GM19438 (cell line): ENCODE results near the gene RAPGEF1.

Experiments
- ATAC-seq: cut with Tn5 transposase; IDR thresholded peaks from one replicate; pipeline ENCODE4 v1.9.1; 2021; ENCODE audit warnings: low read depth; ENCODE audit not compliant: unreplicated experiment

The RAPGEF1 gene

GRCh38 chr9:131708226-131709002 lies 31.5 kb downstream of the RAPGEF1 start:
- ATAC-seq: no peak

- no peak for ATAC-seq
Measured at GRCh38 chr9:131707733-131708157, 32.1 kb downstream of the RAPGEF1 start.

GRCh38 chr9:131707050-131707449 lies 32.8 kb downstream of the RAPGEF1 start:
- no peak for ATAC-seq

GRCh38 chr9:131706608-131706970 lies 33.3 kb downstream of the RAPGEF1 start:
- ATAC-seq: no peak

- no peak for ATAC-seq
Measured at GRCh38 chr9:131704988-131705387, 34.9 kb downstream of the RAPGEF1 start.

GRCh38 chr9:131704141-131704983 lies 35.5 kb downstream of the RAPGEF1 start:
- ATAC-seq: no peak

GRCh38 chr9:131703697-131704096 lies 36.2 kb downstream of the RAPGEF1 start:
- ATAC-seq: no peak

- ATAC-seq: no peak
Measured at GRCh38 chr9:131702911-131703310, 37.0 kb downstream of the RAPGEF1 start.

- ATAC-seq: no peak
Measured at GRCh38 chr9:131701789-131702337, 38.0 kb downstream of the RAPGEF1 start.

- no peak for ATAC-seq
Measured at GRCh38 chr9:131701436-131701781, 38.5 kb downstream of the RAPGEF1 start.

- no peak for ATAC-seq
Measured at GRCh38 chr9:131700765-131701435, 39.0 kb downstream of the RAPGEF1 start.

GRCh38 chr9:131700076-131700475 lies 39.8 kb downstream of the RAPGEF1 start:
- ATAC-seq: no peak

- ATAC-seq: no peak
Measured at GRCh38 chr9:131698618-131698985, 41.3 kb downstream of the RAPGEF1 start.

GRCh38 chr9:131697908-131698617 lies 41.8 kb downstream of the RAPGEF1 start:
- no peak for ATAC-seq

- no peak for ATAC-seq
Measured at GRCh38 chr9:131697097-131697496, 42.8 kb downstream of the RAPGEF1 start.

GRCh38 chr9:131695836-131696460 lies 43.9 kb downstream of the RAPGEF1 start:
- ATAC-seq: no peak

GRCh38 chr9:131695366-131695765 lies 44.5 kb downstream of the RAPGEF1 start:
- ATAC-seq: no peak

GRCh38 chr9:131693651-131694597 lies 46.0 kb downstream of the RAPGEF1 start:
- no peak for ATAC-seq
